GM19397 (cell line): ENCODE measurements around the gene ZNF423.

Source experiments
- ATAC-seq: cut with Tn5 transposase; IDR thresholded peaks from one replicate; pipeline ENCODE4 v1.9.1; 2021; ENCODE audit warnings: mild to moderate bottlenecking, moderate library complexity; ENCODE audit not compliant: unreplicated experiment

ZNF423 gene

DNA sequence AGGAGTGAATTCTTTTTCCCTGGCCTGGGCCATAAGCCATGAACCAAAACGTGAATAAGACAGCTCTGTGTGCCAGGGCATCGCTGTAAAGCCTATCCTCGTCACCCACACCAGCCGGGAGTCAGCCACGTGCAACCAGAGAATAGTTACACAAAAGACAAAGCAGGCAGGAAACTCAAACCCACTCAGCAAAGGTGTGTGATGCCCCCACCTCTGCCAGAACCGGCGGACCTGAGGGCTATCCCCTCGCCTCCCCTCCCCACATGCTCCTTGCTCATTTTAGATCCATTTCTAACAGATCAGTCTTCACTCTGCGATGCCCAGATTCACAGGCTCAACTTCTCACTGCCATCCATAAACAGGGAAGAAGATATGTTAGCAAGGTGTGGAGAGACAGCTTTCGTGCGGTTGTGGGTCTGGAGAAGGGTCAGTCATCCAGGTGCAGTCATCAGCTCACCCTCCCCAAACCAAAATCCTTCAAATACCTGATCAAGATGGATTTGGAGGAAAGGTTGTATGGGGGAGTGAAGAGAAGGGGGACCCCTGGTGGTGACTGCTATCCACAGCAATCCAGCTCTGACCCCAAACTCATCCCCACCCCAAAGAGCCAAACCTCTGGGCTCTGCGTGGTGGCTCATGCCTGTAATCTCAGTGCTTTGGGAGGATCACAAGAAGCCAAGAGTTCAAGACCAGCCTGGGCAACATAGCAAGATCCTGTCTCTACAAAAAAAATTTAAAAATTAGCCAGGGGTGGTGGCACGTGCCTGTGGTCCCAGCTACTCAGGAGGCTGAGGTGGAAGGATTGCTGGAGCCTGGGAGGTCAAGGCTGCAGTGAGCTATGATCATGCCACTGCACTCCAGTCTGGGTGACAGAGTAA, 263.1 kb downstream of the ZNF423 start:
- no peak for ATAC-seq

- no peak for ATAC-seq
These were observed 265.6 kb downstream of the ZNF423 start for GRCh38 chr16:49590166-49590871.

GRCh38 chr16:49589544-49590031, 266.3 kb downstream of the ZNF423 start:
- ATAC-seq: no peak

- ATAC-seq: no peak
These were observed 267.1 kb downstream of the ZNF423 start for GRCh38 chr16:49588729-49589384.

DNA sequence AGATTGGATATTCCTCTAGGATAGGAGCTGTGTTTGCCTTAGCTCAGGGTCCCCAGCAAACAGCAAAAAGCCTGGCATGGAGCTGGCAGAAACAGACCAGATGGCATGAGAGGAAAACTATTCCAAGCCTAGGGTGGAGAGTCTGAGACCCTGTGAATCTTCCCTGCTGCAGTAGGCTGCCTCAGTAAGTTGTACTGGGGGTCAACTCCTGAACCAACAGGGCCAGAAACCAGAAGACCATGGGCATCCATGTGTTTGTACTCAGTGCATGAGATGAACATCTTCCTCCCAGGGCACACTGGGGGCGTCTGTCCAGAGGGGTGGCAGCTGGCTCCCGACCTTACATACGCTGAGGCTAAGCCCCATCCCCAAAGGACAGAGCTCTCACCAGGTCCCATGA, 267.9 kb downstream of the ZNF423 start:
- no peak for ATAC-seq

- ATAC-seq: no peak
These were observed 268.4 kb downstream of the ZNF423 start for GRCh38 chr16:49587511-49587910.

DNA sequence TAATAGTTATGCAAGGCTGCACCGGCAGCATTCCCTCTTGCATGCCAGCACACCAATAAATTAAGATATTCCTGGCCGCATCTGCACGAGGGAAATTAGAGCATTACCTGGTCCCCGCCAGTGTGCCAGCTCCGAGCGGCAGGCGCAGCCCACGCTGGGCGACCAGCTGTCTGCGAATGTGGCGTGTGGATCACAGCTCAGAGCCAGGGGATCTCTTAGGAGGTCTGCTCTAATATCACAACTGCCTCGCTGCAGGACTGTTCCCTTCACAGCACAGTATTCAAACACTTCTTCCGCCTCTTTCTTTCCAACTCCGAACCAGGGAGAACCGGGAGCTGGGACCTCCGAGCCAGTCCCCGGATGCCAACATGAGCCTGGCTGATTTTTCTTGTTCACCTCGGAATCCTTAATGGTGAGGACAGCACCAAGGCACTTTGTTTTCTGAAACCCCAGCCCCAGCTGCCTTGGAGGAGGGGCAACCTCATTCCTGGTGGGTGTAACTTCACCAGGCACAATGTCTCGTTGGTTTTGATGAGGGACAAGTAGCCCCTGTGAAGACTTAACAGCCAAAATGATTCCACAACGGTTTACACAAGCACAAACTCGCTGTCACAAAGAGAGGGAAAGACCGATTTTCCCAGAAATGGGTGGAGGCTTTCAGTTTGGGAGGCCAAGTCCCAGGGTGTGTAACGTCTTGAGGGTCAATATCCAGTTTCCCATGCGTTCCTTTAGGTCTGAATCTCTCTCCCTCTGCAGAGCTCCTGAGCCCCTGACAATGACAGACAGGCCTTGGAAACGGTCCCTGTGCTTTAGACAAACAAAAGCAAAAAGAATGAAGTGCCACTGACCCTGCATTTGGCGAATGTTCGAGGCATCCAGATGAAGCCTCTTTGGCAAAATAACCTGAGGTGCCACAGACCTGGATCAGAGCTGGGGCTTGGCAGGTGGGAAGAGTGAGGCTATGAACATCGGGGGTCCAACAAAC, 269.2 kb downstream of the ZNF423 start:
- no peak for ATAC-seq

GRCh38 chr16:49585143-49585832, 270.6 kb downstream of the ZNF423 start:
- ATAC-seq: no peak

- no peak for ATAC-seq
These were observed 272.0 kb downstream of the ZNF423 start for GRCh38 chr16:49583911-49584310.

GRCh38 chr16:49581630-49582298, 274.1 kb downstream of the ZNF423 start:
- no peak for ATAC-seq

DNA sequence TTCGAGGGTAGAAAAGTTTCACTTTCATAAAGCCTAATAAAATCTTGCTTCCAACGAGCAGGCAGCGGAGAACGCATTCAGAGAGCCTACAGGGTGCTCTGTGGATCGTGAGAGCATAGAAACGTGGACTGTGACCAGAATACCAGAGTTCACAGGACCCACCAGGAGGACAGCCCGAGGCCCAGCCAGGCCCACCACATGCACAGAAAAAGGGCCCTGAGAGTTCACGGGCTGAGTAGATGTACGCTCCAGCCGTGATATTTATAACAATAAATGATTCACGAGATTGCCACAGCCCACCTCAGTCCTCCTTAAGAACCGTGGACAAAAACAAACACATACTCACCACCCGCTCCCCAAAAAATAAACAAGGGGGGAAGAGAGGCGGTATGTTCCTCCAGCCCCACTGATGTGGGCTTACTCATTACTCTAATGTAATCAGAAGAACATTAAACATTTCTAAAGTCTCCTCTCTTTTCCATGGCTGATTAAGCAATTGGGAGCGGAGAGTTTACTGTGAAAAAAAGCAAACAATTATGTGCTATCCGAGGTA, 275.1 kb downstream of the ZNF423 start:
- ATAC-seq: no peak

DNA sequence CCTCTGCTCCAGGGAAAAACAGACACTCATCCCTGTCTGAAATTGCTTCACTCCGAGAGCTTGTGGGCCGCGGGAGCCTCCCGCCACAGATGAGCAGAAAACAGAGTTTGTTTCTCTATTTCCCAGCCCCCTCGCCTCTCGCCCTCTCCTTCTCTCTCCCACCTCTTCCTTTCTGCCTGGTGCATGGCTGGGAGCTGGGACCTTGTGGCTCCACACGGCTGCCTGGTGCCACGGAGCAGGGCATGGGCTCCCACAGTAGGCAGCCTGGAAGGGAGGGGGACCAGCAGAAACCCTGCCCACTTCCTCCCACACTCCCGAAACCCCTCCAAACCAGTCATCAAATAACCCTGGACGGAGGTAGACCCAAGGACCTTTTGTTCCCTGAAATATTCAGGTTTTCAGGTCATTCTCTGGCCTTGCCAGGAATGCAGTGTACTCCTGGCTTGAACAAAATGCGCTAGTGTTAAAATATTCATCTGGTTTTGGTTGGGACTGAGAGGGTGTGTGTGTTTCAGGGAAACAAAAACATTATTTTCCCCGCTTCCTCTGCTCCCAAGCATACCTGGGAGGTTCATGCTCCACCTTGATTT, 277.4 kb downstream of the ZNF423 start:
- ATAC-seq: no peak

DNA sequence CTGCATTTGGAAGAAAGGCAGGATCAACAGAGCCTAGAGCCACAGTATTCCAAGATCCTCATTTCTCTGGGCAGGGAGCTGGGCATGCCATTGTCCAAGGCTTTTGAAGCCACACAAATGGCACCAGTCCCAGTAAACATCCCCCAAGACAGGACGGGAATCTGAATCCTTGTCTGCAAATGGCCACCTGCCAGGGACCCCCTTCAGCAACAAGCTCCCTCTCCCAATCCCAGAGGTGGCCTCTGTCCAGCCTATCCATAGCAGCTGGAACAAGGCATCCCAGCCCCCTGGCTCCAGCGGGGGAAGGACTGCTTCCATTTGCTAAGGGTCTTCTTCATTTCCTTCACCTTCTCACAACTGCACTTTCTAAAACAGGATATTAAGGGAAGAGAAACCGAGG, 277.9 kb downstream of the ZNF423 start:
- no peak for ATAC-seq

- no peak for ATAC-seq
These were observed 279.0 kb downstream of the ZNF423 start for GRCh38 chr16:49576941-49577340.

DNA sequence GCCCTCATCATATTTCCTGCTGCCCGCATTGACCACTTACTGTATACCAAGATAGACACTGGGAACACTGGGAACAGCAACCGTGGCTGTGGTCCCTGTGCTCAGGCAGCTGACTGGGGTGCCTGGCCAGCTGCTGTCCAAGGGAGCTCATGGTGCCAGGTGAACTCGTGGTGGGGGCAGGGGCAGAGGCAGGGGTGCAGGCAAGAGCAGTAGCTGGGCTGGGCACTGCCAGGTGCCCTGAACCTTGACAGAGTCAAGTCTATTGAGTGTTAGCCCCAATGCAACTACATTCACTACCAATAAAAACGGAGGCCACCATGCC, 279.8 kb downstream of the ZNF423 start:
- no peak for ATAC-seq

DNA sequence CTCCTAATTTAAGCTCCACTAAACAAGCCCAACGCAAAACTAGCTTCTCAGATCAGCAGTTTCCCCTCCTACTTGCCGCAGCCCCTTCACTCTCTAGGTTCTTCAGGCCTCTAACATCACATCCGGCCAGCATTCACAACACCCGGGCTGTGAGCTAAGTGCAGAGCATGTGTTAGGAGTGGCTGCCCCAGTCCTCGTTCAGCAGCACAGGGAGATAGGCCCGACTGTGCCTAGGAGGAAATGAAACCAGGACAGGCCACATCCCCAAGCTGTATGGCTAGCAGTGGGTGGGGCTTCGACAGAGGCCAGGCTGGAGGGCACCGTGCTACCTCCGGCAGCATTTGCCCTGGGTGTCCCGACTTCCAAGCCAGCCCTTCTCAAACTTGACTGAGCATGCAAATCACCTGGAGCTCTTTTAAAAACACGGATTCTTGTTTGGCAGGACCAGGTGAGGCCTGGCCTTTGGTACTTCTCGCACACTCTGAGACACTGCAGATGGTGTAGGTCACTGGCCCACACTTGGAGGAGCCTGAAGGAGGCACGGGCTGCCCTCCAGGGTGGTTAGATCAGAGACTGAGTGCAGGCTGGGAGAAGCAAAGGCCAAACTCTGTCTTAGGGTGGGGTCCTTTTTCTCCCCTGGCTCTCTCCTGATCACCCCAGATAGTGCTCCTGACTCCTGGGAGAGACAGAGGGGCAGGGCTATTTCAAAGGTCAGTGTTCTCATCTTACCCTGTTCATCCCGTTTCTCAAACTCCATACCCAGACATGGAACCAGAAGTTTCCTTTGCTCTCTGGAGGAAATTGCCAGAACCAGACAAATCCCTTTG, 280.4 kb downstream of the ZNF423 start:
- peak; percentile 97 for ATAC-seq

GRCh38 chr16:49574826-49575225, 281.1 kb downstream of the ZNF423 start:
- ATAC-seq: no peak

GRCh38 chr16:49567950-49568349, 288.0 kb downstream of the ZNF423 start:
- ATAC-seq: no peak
